HEK293 (cell line): ENCODE measurements around the gene MTA1.

Experiments used
- CTCF ChIA-PET: fragments of 350-600 bp; formaldehyde crosslinking; extraction: SDS; loops from one replicate; lab custom pipeline; 2021; ENCODE audit warnings: antibody characterized with exemption; lab: Yijun Ruan, JAX
- POLR2A ChIA-PET: fragments of 300-600 bp; formaldehyde crosslinking; extraction: SDS; loops from one replicate; lab custom pipeline; 2020; ENCODE audit warnings: antibody characterized with exemption, inconsistent platforms; lab: Yijun Ruan, JAX
- H3K27ac ChIP-seq: fragments of 200-500 bp; sonication (Bioruptor generic); 2 replicates; pipeline ENCODE4 v1.5.1; 2014; ENCODE audit warnings: low read depth, low read length, control low read depth, inconsistent platforms; ENCODE audit errors: extremely low read depth
- H3K36me3 ChIP-seq, 2 experiments: fragments of 200-500 bp in 1 of 2; sonication (Bioruptor generic) in 1 of 2; 1 replicate in 1 of 2; 2 replicates in 1 of 2; pipeline ENCODE4 v1.5.1; 2014 to 2017; ENCODE audit warnings: inconsistent platforms in 2 of 2, low read length in 2 of 2; ENCODE audit not compliant: control insufficient read depth in 2 of 2, insufficient read depth in 1 of 2
- H3K4me1 ChIP-seq: fragments of 200-500 bp; sonication (Bioruptor generic); 2 replicates; pipeline ENCODE4 v1.5.1; 2014; ENCODE audit warnings: mild to moderate bottlenecking, low read length, inconsistent platforms; ENCODE audit not compliant: control insufficient read depth, insufficient read depth
- H3K4me3 ChIP-seq: 2 replicates; pipeline ENCODE4 v1.5.1; 2011; ENCODE audit warnings: low read depth, mild to moderate bottlenecking, control low read depth, low read length, moderate library complexity
- H3K9me3 ChIP-seq: fragments of 200-500 bp; sonication (Bioruptor generic); 2 replicates; pipeline ENCODE4 v1.5.1; 2014; ENCODE audit warnings: low read depth, low read length, inconsistent platforms; ENCODE audit not compliant: control insufficient read depth, insufficient read depth
- BCL6B ChIP-seq: fragments of 450-650 bp; formaldehyde crosslinking; IDR thresholded peaks from 2 replicates; pipeline ENCODE4 v1.5.1; 2017; ENCODE audit warnings: missing biosample characterization, missing genetic modification characterization
- HIC1 ChIP-seq: fragments of 450-650 bp; formaldehyde crosslinking; IDR thresholded peaks from 2 replicates; pipeline ENCODE4 v1.5.1; 2016; ENCODE audit warnings: missing biosample characterization, missing genetic modification characterization
- KLF8 ChIP-seq: fragments of 450-650 bp; formaldehyde crosslinking; IDR thresholded peaks from 2 replicates; pipeline ENCODE4 v1.5.1; 2016; ENCODE audit warnings: missing biosample characterization, missing genetic modification characterization
- MZF1 ChIP-seq: fragments of 450-650 bp; formaldehyde crosslinking; IDR thresholded peaks from 2 replicates; pipeline ENCODE4 v1.5.1; 2017; ENCODE audit warnings: missing biosample characterization, missing genetic modification characterization, borderline replicate concordance
- PRDM4 ChIP-seq: fragments of 450-650 bp; formaldehyde crosslinking; IDR thresholded peaks from 2 replicates; pipeline ENCODE4 v1.5.1; 2017; ENCODE audit warnings: missing biosample characterization, missing genetic modification characterization
- ZBTB8A ChIP-seq: fragments of 450-650 bp; formaldehyde crosslinking; IDR thresholded peaks from 2 replicates; pipeline ENCODE4 v1.5.1; 2016; ENCODE audit warnings: missing biosample characterization, missing genetic modification characterization
- ZNF510 ChIP-seq: fragments of 450-650 bp; formaldehyde crosslinking; IDR thresholded peaks from 2 replicates; pipeline ENCODE4 v1.5.1; 2018; ENCODE audit warnings: mild to moderate bottlenecking, missing genetic modification characterization, missing biosample characterization; ENCODE audit not compliant: insufficient replicate concordance
- TF ChIP-seq, protein P1 (sequence below): fragments of 450-650 bp; formaldehyde crosslinking; optimal IDR thresholded peaks from 2 replicates; pipeline ENCODE3; 2016; ENCODE audit warnings: missing biosample characterization, mild to moderate bottlenecking, missing genetic modification characterization
- TF ChIP-seq, protein P2 (sequence below): fragments of 450-650 bp; formaldehyde crosslinking; IDR thresholded peaks from 2 replicates; pipeline ENCODE4 v1.5.1; 2016; ENCODE audit warnings: missing biosample characterization, missing genetic modification characterization

MTA1 gene

DNA sequence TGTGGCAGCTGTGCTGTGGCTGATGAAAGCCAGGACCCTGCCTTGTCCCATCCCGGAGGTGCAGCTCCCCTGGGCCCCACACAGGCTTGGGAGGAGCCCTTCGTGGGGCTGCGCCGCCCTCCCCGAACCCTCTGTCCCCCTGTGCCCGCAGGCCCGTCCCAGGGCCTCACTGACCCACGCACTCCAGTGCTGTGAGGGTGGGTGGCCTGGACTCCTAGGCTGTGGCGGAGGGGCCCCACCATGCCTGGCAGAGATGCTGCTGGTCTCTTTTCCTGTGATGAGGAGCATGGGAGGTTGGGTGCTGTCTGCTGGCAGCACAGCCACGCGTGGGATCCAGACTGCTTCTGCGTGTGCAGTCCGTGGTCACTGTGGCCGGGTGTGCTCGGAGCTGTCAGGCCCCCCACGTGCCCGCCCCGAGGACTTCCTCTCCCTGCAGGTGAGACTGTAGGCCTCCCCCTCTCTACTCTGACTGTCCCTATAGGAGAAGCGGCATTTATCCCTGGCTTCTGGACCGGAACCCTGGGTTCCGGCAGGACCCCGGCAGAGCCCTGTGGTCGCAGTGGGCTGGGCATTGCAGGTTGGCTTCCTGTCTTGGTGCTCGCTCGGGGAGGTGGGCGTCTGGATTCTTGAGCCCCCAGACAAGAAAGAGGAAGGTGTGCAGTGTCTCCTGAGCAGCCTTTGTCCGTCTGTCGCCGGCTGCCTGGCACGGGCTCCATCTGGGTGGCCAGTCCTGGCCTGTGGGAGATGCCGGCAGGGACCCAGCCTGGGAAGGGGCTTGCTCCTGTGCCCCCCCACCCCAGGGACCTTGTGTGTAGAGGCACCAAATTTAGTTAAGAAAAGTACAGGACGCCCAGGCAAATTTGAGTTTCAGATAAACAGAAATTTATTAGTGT lies 2.3 kb downstream of the MTA1 start (continued):
- TF ChIP-seq, protein P1, sequence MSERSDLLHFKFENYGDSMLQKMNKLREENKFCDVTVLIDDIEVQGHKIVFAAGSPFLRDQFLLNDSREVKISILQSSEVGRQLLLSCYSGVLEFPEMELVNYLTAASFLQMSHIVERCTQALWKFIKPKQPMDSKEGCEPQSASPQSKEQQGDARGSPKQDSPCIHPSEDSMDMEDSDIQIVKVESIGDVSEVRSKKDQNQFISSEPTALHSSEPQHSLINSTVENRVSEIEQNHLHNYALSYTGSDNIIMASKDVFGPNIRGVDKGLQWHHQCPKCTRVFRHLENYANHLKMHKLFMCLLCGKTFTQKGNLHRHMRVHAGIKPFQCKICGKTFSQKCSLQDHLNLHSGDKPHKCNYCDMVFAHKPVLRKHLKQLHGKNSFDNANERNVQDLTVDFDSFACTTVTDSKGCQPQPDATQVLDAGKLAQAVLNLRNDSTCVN, result no peak
- TF ChIP-seq KLF8 (tag by site-specific recombination), result no peak
- TF ChIP-seq ZNF510, result no peak
- peak; percentile 53 for TF ChIP-seq ZBTB8A (tag by site-specific recombination)
- TF ChIP-seq MZF1 (tag by site-specific recombination), result no peak
- TF ChIP-seq, all 188 proteins: peak for 7

GRCh38 chr14:105422695-105423487 lies 3.3 kb downstream of the MTA1 start:
- TF ChIP-seq, protein P1, result no peak
- TF ChIP-seq BCL6B (tag by site-specific recombination) (no peak), PRDM4 (tag by site-specific recombination) (peak; percentile 81), HIC1 (tag by site-specific recombination) (peak; percentile 62)
- TF ChIP-seq, protein P2, sequence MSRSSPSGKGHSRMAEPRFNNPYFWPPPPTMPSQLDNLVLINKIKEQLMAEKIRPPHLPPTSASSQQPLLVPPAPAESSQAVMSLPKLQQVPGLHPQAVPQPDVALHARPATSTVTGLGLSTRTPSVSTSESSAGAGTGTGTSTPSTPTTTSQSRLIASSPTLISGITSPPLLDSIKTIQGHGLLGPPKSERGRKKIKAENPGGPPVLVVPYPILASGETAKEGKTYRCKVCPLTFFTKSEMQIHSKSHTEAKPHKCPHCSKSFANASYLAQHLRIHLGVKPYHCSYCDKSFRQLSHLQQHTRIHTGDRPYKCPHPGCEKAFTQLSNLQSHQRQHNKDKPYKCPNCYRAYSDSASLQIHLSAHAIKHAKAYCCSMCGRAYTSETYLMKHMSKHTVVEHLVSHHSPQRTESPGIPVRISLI (tag by site-specific recombination), result peak; percentile 54; the same call in 1 of the 2 replicates
- TF ChIP-seq, all 188 proteins: peak for 3
- no peaks in the 10 kb centered on the region for H3K9me3 ChIP-seq
- peak overlapping the region; percentile 46; the same call in 1 of the 2 replicates for H3K27ac ChIP-seq
- peaks cover 10% of the 10 kb centered on the region for H3K4me1 ChIP-seq
- no peak overlapping the region for H3K4me3 ChIP-seq
- POLR2A ChIA-PET, result interaction anchor here (1.5 kb wide), 1 partner anchor 66 kb away, joined by 7 read pairs; no protein-coding TSS in a partner anchor
- peaks cover 8 to 53% of the 10 kb centered on the region in 2 experiments; a peak in 2 of 3 replicates for H3K36me3 ChIP-seq
- CTCF ChIA-PET, result interaction anchor here (1.4 kb wide), 1 partner anchor 105 kb away, joined by 4 read pairs; no protein-coding TSS in a partner anchor
